HepG2 (cell line): ENCODE results near the gene LLGL2. TPM values are rescaled to one million over a fixed set of nuclear protein-coding genes. Genes with fewer than 3 reads are reported as not detected.

Experiments used
- MED8 ChIP-seq: sonication (generic); formaldehyde crosslinking; IDR thresholded peaks from 2 replicates; pipeline ENCODE4 v1.8.1; 2023; ENCODE audit warnings: mild to moderate bottlenecking, missing genetic modification reagents; ENCODE audit not compliant: insufficient replicate concordance
- MEIS2 ChIP-seq: sonication (generic); formaldehyde crosslinking; IDR thresholded peaks from 2 replicates; pipeline ENCODE4 v1.9.0; 2021; ENCODE audit warnings: mild to moderate bottlenecking, missing genetic modification reagents
- NCOR1 ChIP-seq: fragments of 200-600 bp; sonication (generic); IDR thresholded peaks from 2 replicates; pipeline ENCODE4 v1.7.0; 2017; ENCODE audit warnings: antibody characterized with exemption, low read length, borderline replicate concordance
- PRPF4 ChIP-seq: fragments of 200-400 bp; formaldehyde crosslinking; IDR thresholded peaks from 2 replicates; pipeline ENCODE4 v1.6.1; 2016; ENCODE audit warnings: low read length, low read depth; ENCODE audit not compliant: poor library complexity, severe bottlenecking
- RBFOX2 ChIP-seq: fragments of 200-400 bp; formaldehyde crosslinking; IDR thresholded peaks from 2 replicates; pipeline ENCODE4 v1.6.1; 2017; ENCODE audit warnings: low read depth, mild to moderate bottlenecking, low read length
- RXRB ChIP-seq: IDR thresholded peaks from 2 replicates; pipeline ENCODE4 v1.6.1; 2016; ENCODE audit warnings: borderline replicate concordance, missing genetic modification reagents, missing compliant biosample characterization
- SRY ChIP-seq: sonication (generic); formaldehyde crosslinking; IDR thresholded peaks from 2 replicates; pipeline ENCODE4 v1.8.0; 2022; ENCODE audit warnings: mild to moderate bottlenecking, missing genetic modification reagents
- ZFP37 ChIP-seq: sonication (generic); formaldehyde crosslinking; IDR thresholded peaks from 2 replicates; pipeline ENCODE4 v1.4.0; 2020; ENCODE audit warnings: missing genetic modification reagents, borderline replicate concordance
- ZNF101 ChIP-seq: sonication (generic); formaldehyde crosslinking; IDR thresholded peaks from 2 replicates; pipeline ENCODE4 v1.4.0; 2020; ENCODE audit warnings: mild to moderate bottlenecking, low read depth, missing genetic modification reagents, borderline replicate concordance
- ZNF282 ChIP-seq: fragments of 450-650 bp; IDR thresholded peaks from 2 replicates; pipeline ENCODE4 v1.6.1; 2018; ENCODE audit not compliant: partially characterized antibody
- ZNF484 ChIP-seq: sonication (generic); formaldehyde crosslinking; IDR thresholded peaks from 2 replicates; pipeline ENCODE4 v1.5.1; 2020; ENCODE audit warnings: mild to moderate bottlenecking, low read depth, missing genetic modification reagents, borderline replicate concordance
- polyA plus RNA-seq, 8 experiments: library from polyadenylated mRNA; depleted of rRNA in 3 of 8; stranded (reverse) in 7 of 8; unstranded in 1 of 8; fragments of >200 nt; fragmentation: Illumina TruSeq in 4 of 8; extraction: Trizol in 4 of 8; gene quantifications; 2 replicates each; pipeline versions ENCODE4 v1.2.1 to v1.2.3, GENCODE V29; 2011 to 2016; ENCODE audit warnings: low read depth in 4 of 8, missing spikeins in 1 of 8, mixed read lengths in 1 of 8; ENCODE audit not compliant: insufficient read depth in 1 of 8
- total RNA-seq, 5 experiments: library from RNA; depleted of rRNA; stranded (reverse); fragments of >200 nt; fragmentation: Illumina TruSeq; extraction: Trizol; gene quantifications; 2 replicates each; pipeline ENCODE4 v1.2.3, GENCODE V29; 2016; ENCODE audit warnings: low read depth in 1 of 5
- TF ChIP-seq, protein P1 (sequence below): IDR thresholded peaks from 2 replicates; pipeline ENCODE4 v1.4.0; 2020; ENCODE audit warnings: mild to moderate bottlenecking, missing genetic modification reagents
- TF ChIP-seq, protein P2 (sequence below): sonication (generic); formaldehyde crosslinking; IDR thresholded peaks from 2 replicates; pipeline ENCODE4 v1.8.1; 2023; ENCODE audit warnings: mild to moderate bottlenecking, missing genetic modification reagents, borderline replicate concordance
- TF ChIP-seq, protein P3 (sequence below), 2 experiments: fragments of 450-650 bp in 1 of 2; sonication (generic) in 1 of 2; formaldehyde crosslinking in 1 of 2; IDR thresholded peaks; 2 replicates each; pipeline versions ENCODE4 v1.6.1 to v1.8.0; 2016 to 2022; ENCODE audit warnings: antibody characterized with exemption in 1 of 2, mild to moderate bottlenecking in 1 of 2, missing genetic modification reagents in 1 of 2

Gene LLGL2
- total and polyA plus RNA-seq, 2 of the 13 experiments (the other 11 are each of a cell fraction or from before 2014, with no cell fraction given) = 83.0 to 86.7 TPM

GRCh38 chr17:75524970-75525805, at the start of gene LLGL2 (continued):
- TF ChIP-seq, protein P1, sequence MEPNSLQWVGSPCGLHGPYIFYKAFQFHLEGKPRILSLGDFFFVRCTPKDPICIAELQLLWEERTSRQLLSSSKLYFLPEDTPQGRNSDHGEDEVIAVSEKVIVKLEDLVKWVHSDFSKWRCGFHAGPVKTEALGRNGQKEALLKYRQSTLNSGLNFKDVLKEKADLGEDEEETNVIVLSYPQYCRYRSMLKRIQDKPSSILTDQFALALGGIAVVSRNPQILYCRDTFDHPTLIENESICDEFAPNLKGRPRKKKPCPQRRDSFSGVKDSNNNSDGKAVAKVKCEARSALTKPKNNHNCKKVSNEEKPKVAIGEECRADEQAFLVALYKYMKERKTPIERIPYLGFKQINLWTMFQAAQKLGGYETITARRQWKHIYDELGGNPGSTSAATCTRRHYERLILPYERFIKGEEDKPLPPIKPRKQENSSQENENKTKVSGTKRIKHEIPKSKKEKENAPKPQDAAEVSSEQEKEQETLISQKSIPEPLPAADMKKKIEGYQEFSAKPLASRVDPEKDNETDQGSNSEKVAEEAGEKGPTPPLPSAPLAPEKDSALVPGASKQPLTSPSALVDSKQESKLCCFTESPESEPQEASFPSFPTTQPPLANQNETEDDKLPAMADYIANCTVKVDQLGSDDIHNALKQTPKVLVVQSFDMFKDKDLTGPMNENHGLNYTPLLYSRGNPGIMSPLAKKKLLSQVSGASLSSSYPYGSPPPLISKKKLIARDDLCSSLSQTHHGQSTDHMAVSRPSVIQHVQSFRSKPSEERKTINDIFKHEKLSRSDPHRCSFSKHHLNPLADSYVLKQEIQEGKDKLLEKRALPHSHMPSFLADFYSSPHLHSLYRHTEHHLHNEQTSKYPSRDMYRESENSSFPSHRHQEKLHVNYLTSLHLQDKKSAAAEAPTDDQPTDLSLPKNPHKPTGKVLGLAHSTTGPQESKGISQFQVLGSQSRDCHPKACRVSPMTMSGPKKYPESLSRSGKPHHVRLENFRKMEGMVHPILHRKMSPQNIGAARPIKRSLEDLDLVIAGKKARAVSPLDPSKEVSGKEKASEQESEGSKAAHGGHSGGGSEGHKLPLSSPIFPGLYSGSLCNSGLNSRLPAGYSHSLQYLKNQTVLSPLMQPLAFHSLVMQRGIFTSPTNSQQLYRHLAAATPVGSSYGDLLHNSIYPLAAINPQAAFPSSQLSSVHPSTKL (CRISPR knock-in tag) = peak; percentile 36; the same call in 1 of the 2 replicates
- TF ChIP-seq SRY (CRISPR knock-in tag) = no peak
- TF ChIP-seq, protein P2, sequence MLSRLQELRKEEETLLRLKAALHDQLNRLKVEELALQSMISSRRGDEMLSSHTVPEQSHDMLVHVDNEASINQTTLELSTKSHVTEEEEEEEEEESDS (CRISPR knock-in tag) = no peak
- TF ChIP-seq ZNF101 = peak; percentile 51; the same call in 1 of the 2 replicates
- TF ChIP-seq NCOR1 = no peak
- peak; percentile 66 for TF ChIP-seq MEIS2 (CRISPR knock-in tag)
- TF ChIP-seq ZFP37 = peak; percentile 54; the same call in 1 of the 2 replicates
- TF ChIP-seq PRPF4 = no peak
- TF ChIP-seq RBFOX2 = peak; percentile 73
- no peak for TF ChIP-seq ZNF484
- TF ChIP-seq MED8 = no peak
- no peak for TF ChIP-seq ZNF282
- TF ChIP-seq, protein P3, sequence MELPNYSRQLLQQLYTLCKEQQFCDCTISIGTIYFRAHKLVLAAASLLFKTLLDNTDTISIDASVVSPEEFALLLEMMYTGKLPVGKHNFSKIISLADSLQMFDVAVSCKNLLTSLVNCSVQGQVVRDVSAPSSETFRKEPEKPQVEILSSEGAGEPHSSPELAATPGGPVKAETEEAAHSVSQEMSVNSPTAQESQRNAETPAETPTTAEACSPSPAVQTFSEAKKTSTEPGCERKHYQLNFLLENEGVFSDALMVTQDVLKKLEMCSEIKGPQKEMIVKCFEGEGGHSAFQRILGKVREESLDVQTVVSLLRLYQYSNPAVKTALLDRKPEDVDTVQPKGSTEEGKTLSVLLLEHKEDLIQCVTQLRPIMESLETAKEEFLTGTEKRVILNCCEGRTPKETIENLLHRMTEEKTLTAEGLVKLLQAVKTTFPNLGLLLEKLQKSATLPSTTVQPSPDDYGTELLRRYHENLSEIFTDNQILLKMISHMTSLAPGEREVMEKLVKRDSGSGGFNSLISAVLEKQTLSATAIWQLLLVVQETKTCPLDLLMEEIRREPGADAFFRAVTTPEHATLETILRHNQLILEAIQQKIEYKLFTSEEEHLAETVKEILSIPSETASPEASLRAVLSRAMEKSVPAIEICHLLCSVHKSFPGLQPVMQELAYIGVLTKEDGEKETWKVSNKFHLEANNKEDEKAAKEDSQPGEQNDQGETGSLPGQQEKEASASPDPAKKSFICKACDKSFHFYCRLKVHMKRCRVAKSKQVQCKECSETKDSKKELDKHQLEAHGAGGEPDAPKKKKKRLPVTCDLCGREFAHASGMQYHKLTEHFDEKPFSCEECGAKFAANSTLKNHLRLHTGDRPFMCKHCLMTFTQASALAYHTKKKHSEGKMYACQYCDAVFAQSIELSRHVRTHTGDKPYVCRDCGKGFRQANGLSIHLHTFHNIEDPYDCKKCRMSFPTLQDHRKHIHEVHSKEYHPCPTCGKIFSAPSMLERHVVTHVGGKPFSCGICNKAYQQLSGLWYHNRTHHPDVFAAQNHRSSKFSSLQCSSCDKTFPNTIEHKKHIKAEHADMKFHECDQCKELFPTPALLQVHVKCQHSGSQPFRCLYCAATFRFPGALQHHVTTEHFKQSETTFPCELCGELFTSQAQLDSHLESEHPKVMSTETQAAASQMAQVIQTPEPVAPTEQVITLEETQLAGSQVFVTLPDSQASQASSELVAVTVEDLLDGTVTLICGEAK (IDR thresholded peaks at IDR 0.05) = no peak
- TF ChIP-seq, protein P3 (CRISPR knock-in tag; IDR thresholded peaks at IDR 0.05) = no peak
- peak; percentile 30; the same call in 1 of the 2 replicates for TF ChIP-seq RXRB (CRISPR knock-in tag)
